GM18951 (cell line): ENCODE results near the gene ADAMTSL2.

Source experiments
- POLR2A ChIP-seq: IDR thresholded peaks from 4 replicates; pipeline ENCODE4 v1.6.1; 2011; ENCODE audit warnings: mild to moderate bottlenecking; ENCODE audit not compliant: insufficient read length, insufficient read depth; ENCODE audit errors: extremely low read depth
- in situ Hi-C: fragments of 300-500 bp; cut with MboI; formaldehyde crosslinking; loops from one replicate; pipeline ENCODE4 v1.12.0; 2022; ENCODE audit warnings: low sequenced_read_pairs, mixed read lengths, inconsistent platforms; ENCODE audit not compliant: unreplicated experiment

Gene ADAMTSL2

DNA sequence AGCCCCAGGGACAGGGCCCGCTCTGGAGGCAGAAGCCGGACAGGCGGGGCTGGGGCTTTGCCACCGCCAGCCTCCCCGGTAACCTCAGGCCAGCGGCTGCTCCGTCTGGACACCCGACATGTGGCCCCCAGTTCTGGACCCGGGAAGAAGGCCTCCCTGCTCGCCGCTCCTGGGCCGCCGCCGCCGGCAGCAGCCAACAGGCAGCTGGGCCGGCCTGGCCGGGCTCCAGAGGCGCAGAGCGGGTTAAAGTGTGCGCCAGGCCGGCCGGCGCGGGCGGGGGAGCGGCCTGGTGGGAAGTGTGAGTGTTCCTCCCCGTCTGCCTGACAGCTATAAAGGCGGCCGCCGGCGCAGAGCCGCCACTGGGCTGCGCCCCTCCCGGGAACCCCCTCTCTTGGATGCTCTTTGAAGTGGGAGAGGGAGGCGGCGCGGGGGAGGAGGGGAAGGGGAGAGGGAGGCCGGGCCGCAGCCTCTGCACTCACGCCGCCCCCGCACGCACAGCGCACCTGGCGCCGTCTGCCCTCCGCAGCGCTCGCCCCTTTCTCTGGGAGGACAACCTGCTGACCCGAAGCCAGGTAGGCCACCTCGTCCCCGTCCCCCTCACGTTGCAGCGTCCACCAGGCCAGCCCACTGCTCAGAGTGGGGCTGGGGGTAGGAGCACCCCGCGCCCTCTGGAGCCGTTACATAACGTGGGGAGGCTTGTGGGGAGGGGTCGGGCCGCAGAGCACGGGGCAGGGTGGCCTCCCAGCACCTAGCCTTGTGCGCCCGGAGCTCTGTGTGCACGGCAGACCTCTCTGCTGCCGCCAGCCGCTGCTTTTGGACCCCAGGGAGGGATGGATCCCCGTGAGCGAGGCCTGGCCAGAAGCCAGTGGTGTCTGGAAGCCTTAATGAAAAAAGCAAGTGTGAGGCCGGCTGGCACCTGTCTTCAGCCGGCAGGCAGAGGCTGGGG is at the start of gene ADAMTSL2:
ADAMTSL2 (plus strand) TSS at position 359 of the 946 bp plus-strand sequence. CDS start 2,009 bp downstream, outside the sequence.
- in situ Hi-C loops: no loop called here
- TF ChIP-seq POLR2A: no peak

DNA sequence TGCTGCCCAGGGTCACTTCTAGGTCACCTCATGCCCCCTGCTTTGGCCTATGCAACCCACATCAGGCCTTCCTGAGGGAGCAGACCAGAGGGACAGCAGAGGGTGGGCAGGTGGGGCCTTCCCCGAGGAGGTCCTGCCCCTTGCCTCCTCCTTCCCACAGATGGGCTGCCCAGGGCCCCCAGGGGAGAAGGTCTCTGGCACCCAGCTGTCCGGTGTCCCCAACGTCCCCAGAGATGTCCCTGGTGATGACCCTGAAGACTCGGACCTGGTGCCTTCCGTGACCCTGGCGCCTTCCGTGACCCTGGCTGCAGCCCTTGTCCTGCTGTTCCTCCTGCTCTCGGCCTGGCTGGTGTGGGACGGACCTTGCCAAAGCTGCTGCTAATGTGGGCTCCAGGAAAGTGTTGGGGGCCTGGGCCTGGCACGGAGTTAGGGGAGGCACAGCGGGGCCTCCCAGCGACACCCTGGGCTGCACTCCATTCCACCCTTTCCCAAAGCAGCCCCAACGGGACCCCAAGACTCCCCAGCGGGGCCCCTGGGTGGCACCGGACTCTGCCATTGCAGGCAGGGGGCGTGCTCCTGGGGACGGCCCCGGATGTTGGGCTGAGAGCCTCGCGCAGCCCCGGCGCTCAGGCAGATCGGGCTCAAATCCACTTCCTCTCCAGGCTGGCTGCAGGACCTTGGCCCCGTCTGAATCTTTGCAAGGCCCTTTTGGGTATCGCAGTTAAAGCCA is 48.8 kb upstream of the ADAMTSL2 start:
- in situ Hi-C loops: no loop called here
- no peak for TF ChIP-seq POLR2A

GRCh38 chr9:133487331-133487725 is 47.2 kb upstream of the ADAMTSL2 start:
- no peak for TF ChIP-seq POLR2A
- in situ Hi-C loops: no loop called here

- TF ChIP-seq POLR2A: no peak
- in situ Hi-C loops: no loop called here
Measured at GRCh38 chr9:133488686-133489252, 45.7 kb upstream of the ADAMTSL2 start.

DNA sequence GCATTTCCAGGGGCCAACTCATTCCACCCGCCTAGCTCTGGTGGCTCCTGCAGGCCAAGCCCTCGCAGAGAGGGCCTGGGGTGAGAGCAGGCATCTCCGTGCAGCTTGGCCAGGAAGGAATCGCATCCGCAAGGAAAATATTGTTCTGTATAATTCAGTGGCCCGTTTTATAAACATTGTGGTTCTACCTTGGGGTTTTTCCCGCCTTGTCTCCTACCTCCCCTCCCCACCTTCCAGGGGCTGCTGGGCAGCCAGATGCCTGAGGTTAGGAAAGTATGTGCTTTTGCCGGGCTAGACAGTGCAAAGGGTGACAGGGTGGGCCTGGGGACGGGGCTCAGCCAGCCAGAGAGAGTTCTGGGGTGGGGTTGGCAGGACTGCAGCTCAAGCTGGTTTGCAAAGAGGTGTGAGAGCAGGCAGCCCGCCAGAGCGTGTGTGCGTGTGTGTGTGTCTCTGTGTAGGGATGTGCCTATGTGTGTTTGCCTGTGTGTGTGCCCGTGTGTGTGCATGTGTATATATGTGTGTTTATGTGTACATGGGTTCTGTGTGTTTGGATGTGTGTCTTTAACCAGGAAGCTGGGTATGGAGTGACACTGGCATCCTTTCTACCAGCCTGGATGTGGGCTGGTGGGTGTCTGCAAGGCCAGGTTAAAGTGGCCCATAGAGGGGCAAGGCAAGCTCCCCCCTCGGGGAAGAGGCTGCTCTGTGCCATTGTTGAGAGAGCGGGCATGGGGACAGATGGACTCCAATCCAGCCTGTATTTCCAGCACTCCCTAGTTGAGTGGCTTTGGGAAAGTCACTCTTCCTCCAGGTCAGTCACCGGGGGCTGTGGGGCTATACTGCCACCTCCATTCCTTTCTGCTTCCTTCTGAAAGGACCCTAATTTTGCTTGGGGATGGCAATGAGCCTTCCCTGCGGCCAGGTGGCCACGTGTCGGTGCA is 45.0 kb upstream of the ADAMTSL2 start:
- no peak for TF ChIP-seq POLR2A
- in situ Hi-C loops: no loop called here

DNA sequence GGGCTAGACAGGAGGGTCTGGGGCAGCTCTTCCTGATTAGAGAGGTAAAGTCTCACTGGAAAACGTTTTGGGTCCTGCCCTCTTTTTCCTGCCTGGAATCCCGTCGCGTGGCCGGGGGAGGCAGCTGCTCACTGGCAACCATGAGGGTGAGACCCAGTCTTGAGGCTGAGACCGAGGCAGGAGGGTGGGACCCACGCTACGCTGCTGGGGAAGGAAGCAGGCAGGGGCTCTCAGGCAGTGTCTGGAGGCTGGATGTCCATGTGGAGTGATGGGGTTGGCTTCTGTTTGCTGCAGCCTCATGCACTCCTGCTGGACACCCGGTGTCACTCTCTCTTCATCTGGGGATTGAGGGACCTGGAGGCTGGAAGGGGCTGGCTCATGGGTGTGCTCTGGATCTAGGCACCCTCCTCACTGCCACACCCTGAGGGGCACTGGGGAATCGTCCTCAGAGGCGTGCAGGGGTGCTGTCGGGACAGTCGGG is 44.3 kb upstream of the ADAMTSL2 start:
- in situ Hi-C loops: no loop called here
- no peak for TF ChIP-seq POLR2A

GRCh38 chr9:133490865-133491655 is 43.4 kb upstream of the ADAMTSL2 start:
- no peak for TF ChIP-seq POLR2A
- in situ Hi-C loops: no loop called here

GRCh38 chr9:133491656-133491925 is 42.9 kb upstream of the ADAMTSL2 start:
- no peak for TF ChIP-seq POLR2A
- in situ Hi-C loops: no loop called here

- TF ChIP-seq POLR2A: no peak
- in situ Hi-C loops: no loop called here
Measured at GRCh38 chr9:133492061-133493021, 42.2 kb upstream of the ADAMTSL2 start.

GRCh38 chr9:133493428-133493827 is 41.1 kb upstream of the ADAMTSL2 start:
- no peak for TF ChIP-seq POLR2A
- in situ Hi-C loops: no loop called here

GRCh38 chr9:133493845-133494540 is 40.5 kb upstream of the ADAMTSL2 start:
- no peak for TF ChIP-seq POLR2A
- in situ Hi-C loops: no loop called here
